Endothelial cell (in vitro differentiated cells): Measurements from ENCODE around the gene TMEM158. TPM values are rescaled to one million over a fixed set of nuclear protein-coding genes. Genes with fewer than 3 reads are reported as not detected.

ENCODE experiments used
- DNase-seq: peaks from one replicate; pipeline ENCODE4 v3.0.0; 2021; ENCODE audit warnings: low spot score
- H3K27ac Mint-ChIP-seq: one replicate; pipeline ENCODE4 v1.8.0; 2021; ENCODE audit warnings: mixed read lengths, inconsistent platforms; ENCODE audit not compliant: unreplicated experiment
- H3K27me3 Mint-ChIP-seq: one replicate; pipeline ENCODE4 v1.8.0; 2021; ENCODE audit warnings: mild to moderate bottlenecking, moderate library complexity, mixed read lengths, inconsistent platforms; ENCODE audit not compliant: unreplicated experiment
- H3K36me3 Mint-ChIP-seq: one replicate; pipeline ENCODE4 v1.8.0; 2021; ENCODE audit warnings: mild to moderate bottlenecking, low read depth, mixed read lengths, inconsistent platforms; ENCODE audit not compliant: unreplicated experiment
- H3K4me1 Mint-ChIP-seq: one replicate; pipeline ENCODE4 v1.8.0; 2021; ENCODE audit warnings: mild to moderate bottlenecking, mixed read lengths, inconsistent platforms; ENCODE audit not compliant: unreplicated experiment
- H3K4me3 Mint-ChIP-seq: one replicate; pipeline ENCODE4 v1.8.0; 2021; ENCODE audit warnings: mild to moderate bottlenecking, mixed read lengths, inconsistent platforms; ENCODE audit not compliant: unreplicated experiment
- H3K9me3 Mint-ChIP-seq: one replicate; pipeline ENCODE4 v1.8.0; 2021; ENCODE audit warnings: mixed read lengths, inconsistent platforms; ENCODE audit not compliant: unreplicated experiment
- total RNA-seq: library from RNA; stranded (reverse); fragmentation: NEBNext Ultra II Directional; extraction: Animal tissue kit (Norgen Biotek cat#: 25700); gene quantifications from one replicate; pipeline ENCODE4 v1.2.1, GENCODE V29; 2021; ENCODE audit not compliant: unreplicated experiment
- TF ChIP-seq, protein P1 (sequence below): fragments of 200-600 bp; sonication (generic); IDR thresholded peaks from one replicate; pipeline ENCODE4 v1.5.0; 2021; ENCODE audit warnings: antibody characterized with exemption; ENCODE audit not compliant: unreplicated experiment

Gene TMEM158
- total RNA-seq, 1 donor from 2014 or later, result 7.3 TPM

DNA sequence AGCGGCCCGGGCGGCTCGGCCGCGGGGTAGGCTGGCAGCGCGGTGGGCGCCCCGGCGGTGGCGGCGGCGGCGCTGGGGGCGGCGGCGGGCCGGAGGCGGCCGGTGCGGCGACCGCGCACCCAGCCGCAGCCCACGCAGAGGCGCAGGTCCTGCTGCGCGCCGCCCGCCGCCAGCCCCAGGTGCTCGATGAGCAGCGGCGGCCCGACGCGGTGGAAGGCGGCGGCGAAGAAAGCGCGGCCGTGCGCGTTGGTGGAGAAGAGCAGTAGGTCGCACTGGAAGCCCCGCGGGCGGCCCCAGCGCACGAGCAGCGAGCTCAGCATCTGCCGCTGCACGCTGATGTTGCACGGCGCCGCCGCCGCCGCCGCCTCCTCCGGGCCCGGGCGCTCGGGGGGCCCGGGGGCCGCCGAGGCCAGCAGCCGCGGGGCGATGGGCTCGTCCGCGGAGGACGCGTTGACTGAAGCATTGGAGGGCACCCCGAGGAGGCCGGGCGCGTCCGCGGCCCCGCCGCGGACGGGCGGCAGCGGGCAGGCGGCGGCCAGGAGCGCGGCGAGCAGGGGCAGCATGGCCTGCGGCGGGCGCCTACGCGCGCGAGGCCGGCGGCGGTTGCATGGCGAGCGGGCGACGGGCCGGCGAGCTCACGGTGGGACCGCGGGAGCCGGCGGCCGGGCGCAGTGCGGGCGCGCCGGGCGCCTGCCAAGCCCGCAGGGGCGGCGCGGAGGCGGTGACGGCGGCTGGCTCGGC, 452 bp downstream of the TMEM158 start:
- peaks cover 15% of the 10 kb centered on the region for H3K4me1 Mint-ChIP-seq
- H3K4me3 Mint-ChIP-seq, result no peak overlapping the region
- no peak overlapping the region for H3K27ac Mint-ChIP-seq
- DNase-seq, result peak; percentile 47
- H3K9me3 Mint-ChIP-seq, result no peaks in the 10 kb centered on the region
- H3K27me3 Mint-ChIP-seq, result peaks cover 7% of the 10 kb centered on the region
- H3K36me3 Mint-ChIP-seq, result peaks cover 3% of the 10 kb centered on the region
- TF ChIP-seq, protein P1, sequence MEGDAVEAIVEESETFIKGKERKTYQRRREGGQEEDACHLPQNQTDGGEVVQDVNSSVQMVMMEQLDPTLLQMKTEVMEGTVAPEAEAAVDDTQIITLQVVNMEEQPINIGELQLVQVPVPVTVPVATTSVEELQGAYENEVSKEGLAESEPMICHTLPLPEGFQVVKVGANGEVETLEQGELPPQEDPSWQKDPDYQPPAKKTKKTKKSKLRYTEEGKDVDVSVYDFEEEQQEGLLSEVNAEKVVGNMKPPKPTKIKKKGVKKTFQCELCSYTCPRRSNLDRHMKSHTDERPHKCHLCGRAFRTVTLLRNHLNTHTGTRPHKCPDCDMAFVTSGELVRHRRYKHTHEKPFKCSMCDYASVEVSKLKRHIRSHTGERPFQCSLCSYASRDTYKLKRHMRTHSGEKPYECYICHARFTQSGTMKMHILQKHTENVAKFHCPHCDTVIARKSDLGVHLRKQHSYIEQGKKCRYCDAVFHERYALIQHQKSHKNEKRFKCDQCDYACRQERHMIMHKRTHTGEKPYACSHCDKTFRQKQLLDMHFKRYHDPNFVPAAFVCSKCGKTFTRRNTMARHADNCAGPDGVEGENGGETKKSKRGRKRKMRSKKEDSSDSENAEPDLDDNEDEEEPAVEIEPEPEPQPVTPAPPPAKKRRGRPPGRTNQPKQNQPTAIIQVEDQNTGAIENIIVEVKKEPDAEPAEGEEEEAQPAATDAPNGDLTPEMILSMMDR, result no peak

DNA sequence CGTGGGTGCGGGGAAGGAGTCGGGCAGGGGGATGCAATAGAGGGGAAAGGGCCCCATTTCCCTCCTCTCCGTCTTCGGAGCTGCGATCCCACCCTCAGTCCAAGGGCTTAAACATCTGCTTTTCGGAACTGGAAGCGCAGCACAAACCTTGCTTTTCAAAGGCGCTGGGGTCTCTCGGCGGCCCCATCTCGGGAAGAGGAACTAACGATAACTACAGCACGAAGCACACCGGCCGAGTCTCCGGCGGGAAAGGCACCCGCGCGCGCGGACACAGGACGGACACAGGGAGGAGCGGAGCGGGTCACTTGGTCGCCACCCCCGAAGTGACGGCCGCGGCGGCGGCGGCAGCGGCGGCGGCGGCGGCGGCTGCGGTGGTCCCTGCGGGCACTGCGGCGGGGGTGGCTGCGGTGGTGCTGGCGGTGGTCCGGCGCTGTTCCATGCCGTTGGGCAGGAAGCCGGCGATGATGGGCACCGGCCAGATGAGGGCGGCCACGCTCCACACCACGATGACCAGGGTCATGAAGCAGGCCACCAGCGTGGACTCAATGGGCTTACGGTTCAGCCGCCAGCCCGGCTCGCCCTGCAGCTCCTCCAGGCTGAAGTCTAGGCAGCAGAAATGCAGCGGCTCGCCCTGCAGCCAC, 1.1 kb downstream of the TMEM158 start:
- peaks cover 7% of the 10 kb centered on the region for H3K27me3 Mint-ChIP-seq
- no peaks in the 10 kb centered on the region for H3K9me3 Mint-ChIP-seq
- peaks cover 15% of the 10 kb centered on the region for H3K4me1 Mint-ChIP-seq
- TF ChIP-seq, protein P1, result peak; percentile 53
- peak; percentile 86 for DNase-seq
- no peak overlapping the region for H3K27ac Mint-ChIP-seq
- peaks cover 3% of the 10 kb centered on the region for H3K36me3 Mint-ChIP-seq
- H3K4me3 Mint-ChIP-seq, result peak overlapping the region; percentile 94

DNA sequence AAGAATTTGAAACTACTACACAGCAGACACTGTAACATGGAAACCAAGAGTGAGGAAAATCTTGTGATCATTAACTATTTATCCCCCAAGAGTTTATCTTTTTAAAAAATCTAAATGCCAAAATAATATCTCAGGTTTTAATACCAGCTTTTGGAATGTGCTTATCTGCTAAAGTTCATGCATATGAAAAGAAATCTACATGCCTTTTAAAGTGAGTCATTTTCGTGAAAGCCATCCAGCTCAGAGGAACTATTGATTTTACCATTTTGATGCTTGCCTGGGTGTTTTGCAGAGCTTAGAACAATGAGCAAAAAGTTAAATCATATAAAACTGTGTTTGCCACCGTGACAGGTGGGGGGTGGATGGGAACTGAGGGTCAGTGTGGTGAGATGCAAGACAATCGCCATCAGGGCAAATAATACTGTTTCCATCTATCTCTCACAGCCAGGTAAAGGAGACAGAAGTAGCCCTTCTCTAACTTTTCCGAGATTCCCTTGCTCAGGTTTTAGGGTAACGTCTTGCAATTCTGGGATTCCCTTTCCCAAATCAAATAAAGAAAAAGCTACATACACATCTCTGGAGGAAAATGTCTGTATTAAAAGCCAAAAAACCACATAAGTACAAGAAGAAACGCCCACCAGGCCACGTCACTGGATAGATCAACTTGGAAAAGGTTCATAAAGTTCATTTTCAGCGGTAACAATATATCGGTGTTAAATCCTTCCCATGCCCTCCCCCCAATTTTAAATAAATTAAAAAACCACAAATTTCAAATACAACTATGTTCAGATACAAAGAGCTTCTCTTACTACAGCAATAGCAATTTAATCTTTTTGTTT, 2.0 kb downstream of the TMEM158 start:
- peaks cover 3% of the 10 kb centered on the region for H3K27me3 Mint-ChIP-seq
- no peak overlapping the region for H3K27ac Mint-ChIP-seq
- H3K4me1 Mint-ChIP-seq, result peaks cover 15% of the 10 kb centered on the region
- H3K36me3 Mint-ChIP-seq, result peaks cover 3% of the 10 kb centered on the region
- H3K4me3 Mint-ChIP-seq, result peak overlapping the region; percentile 43
- H3K9me3 Mint-ChIP-seq, result no peaks in the 10 kb centered on the region
- TF ChIP-seq, protein P1, result no peak
- no peak for DNase-seq

DNA sequence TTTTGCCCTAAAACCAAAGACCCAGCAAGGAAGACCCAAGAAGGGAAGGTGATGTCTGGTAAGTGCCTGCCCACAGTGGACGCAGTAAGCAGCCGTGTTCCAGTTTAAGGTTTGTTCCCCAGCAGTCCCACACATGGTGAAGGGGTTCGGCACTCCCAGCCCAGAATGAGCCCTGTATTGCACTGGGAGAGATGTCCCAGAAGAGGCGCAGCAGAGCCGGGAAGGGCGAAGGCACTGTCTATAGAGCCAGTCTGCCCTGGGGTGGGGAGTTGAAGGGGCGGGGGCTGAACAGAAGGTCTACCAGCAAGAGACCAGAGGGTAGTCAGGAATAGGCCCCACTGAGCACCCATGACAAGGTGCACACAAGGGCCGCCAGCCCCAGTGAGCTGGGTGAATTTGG, 6.4 kb downstream of the TMEM158 start:
- Mint-ChIP-seq H3K4me3 (no peak overlapping the region), H3K9me3 (no peaks in the 10 kb centered on the region), H3K27me3 (peaks cover 1% of the 10 kb centered on the region), H3K4me1 (peaks cover 6% of the 10 kb centered on the region), H3K36me3 (peaks cover 1% of the 10 kb centered on the region), H3K27ac (no peak overlapping the region)
- no peak for DNase-seq
- TF ChIP-seq, protein P1, result no peak
